H1 (cell line): Measurements from ENCODE around the gene MFGE8.

Source experiments
- CREB1 ChIP-seq: IDR thresholded peaks from 2 replicates; pipeline ENCODE4 v1.6.1; 2012; ENCODE audit warnings: inconsistent platforms
- EZH2 ChIP-seq: fragments of 200-600 bp; sonication (generic); IDR thresholded peaks from 2 replicates; pipeline ENCODE4 v1.7.1; 2012; ENCODE audit warnings: low read depth, mild to moderate bottlenecking, moderate library complexity, low read length, inconsistent platforms; ENCODE audit not compliant: severe bottlenecking
- PHF8 ChIP-seq: fragments of 200-600 bp; sonication (generic); conservative IDR thresholded peaks from 2 replicates; pipeline ENCODE4 v1.7.1; 2012; ENCODE audit warnings: low read depth, mild to moderate bottlenecking, inconsistent platforms, low read length, moderate library complexity
- POLR2A ChIP-seq, 2 experiments: IDR thresholded peaks; 1 replicate in 1 of 2; 2 replicates in 1 of 2; pipeline ENCODE4 v1.6.1; 2011; ENCODE audit warnings: low read depth in 2 of 2, low read length in 2 of 2, mild to moderate bottlenecking in 2 of 2; ENCODE audit errors: control extremely low read depth in 1 of 2
- RAD21 ChIP-seq, 2 experiments: IDR thresholded peaks in 1 of 2; conservative IDR thresholded peaks in 1 of 2; 2 replicates each; pipeline ENCODE4 v1.6.1; 2011; ENCODE audit warnings: low read depth in 2 of 2, low read length in 2 of 2, improper control_type of control experiment in 1 of 2, inconsistent platforms in 1 of 2, mild to moderate bottlenecking in 1 of 2, moderate library complexity in 1 of 2
- SAP30 ChIP-seq: fragments of 300-600 bp; sonication (generic); IDR thresholded peaks from 2 replicates; pipeline ENCODE4 v1.7.1; 2012; ENCODE audit warnings: low read length, moderate library complexity, mild to moderate bottlenecking, inconsistent platforms; ENCODE audit not compliant: insufficient read depth, insufficient replicate concordance
- SP2 ChIP-seq: IDR thresholded peaks from 2 replicates; pipeline ENCODE4 v1.6.1; 2012; ENCODE audit warnings: mild to moderate bottlenecking, low read length, inconsistent platforms
- SRF ChIP-seq: IDR thresholded peaks from 2 replicates; pipeline ENCODE4 v1.6.1; 2011; ENCODE audit warnings: mild to moderate bottlenecking, low read depth, low read length, moderate library complexity
- SUZ12 ChIP-seq: fragments of 200-600 bp; sonication (generic); IDR thresholded peaks from 2 replicates; pipeline ENCODE4 v1.6.1; 2012; ENCODE audit warnings: mild to moderate bottlenecking, inconsistent platforms, low read length, moderate library complexity, mixed read lengths
- TAF1 ChIP-seq: IDR thresholded peaks from 2 replicates; pipeline ENCODE4 v1.6.1; 2011; ENCODE audit warnings: mild to moderate bottlenecking, low read depth, low read length
- TCF12 ChIP-seq: IDR thresholded peaks from 2 replicates; pipeline ENCODE4 v1.6.1; 2011; ENCODE audit warnings: low read depth, mild to moderate bottlenecking, low read length
- TF ChIP-seq, protein P1 (sequence below), 3 experiments: IDR thresholded peaks; 1 replicate in 2 of 3; 2 replicates in 1 of 3; pipeline versions ENCODE4 v1.5.1 to v1.6.1; 2011; ENCODE audit warnings: low read length in 3 of 3, mild to moderate bottlenecking in 3 of 3, inconsistent platforms in 2 of 3, low read depth in 1 of 3, moderate library complexity in 1 of 3; ENCODE audit not compliant: insufficient read depth in 1 of 3; ENCODE audit errors: control extremely low read depth in 1 of 3
- TF ChIP-seq, protein P2 (sequence below): IDR thresholded peaks from 2 replicates; pipeline ENCODE4 v1.6.1; 2011; ENCODE audit warnings: low read length, improper control_type of control experiment

DNA sequence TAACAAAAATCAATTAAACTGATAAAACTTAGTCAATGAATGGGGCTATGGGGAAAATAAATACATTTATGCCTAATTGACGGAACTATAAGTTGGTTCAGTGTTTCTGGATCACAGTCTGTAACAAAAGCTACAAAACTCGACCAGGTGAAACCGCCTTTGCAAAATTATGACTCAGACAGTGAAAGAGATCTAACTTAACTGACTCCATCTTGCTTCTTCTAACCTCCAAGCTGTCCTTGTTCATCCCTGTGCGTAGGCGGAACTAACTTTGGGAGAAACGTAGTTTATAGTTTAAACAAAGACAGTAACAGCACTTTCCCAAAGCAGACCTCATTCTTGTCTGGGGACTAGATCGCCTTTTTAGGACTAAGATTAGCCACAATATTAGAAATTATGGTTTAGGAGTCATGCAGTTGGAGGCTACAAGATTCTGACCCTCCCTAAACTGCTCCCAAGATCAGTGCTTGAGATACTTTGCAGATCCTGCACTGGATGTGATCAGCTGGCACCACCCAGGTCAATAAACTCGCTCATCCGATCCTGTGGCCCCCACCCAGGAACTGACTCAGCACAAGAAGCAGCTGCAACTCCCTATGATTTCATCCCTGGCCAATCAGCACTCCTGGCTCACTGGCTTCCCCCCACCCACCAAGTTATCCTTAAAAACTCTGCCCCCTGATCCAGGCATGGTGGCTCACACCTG is 7.2 kb upstream of the MFGE8 start:
- TF ChIP-seq EZH2 = no peak
- TF ChIP-seq, protein P1, sequence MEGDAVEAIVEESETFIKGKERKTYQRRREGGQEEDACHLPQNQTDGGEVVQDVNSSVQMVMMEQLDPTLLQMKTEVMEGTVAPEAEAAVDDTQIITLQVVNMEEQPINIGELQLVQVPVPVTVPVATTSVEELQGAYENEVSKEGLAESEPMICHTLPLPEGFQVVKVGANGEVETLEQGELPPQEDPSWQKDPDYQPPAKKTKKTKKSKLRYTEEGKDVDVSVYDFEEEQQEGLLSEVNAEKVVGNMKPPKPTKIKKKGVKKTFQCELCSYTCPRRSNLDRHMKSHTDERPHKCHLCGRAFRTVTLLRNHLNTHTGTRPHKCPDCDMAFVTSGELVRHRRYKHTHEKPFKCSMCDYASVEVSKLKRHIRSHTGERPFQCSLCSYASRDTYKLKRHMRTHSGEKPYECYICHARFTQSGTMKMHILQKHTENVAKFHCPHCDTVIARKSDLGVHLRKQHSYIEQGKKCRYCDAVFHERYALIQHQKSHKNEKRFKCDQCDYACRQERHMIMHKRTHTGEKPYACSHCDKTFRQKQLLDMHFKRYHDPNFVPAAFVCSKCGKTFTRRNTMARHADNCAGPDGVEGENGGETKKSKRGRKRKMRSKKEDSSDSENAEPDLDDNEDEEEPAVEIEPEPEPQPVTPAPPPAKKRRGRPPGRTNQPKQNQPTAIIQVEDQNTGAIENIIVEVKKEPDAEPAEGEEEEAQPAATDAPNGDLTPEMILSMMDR (IDR thresholded peaks at IDR 0.05; ENCODE audit: control extremely low read depth in 1 of 3, insufficient read depth in 1 of 3, low read depth in 1 of 3, low read length in 3 of 3) = no peak
- TF ChIP-seq PHF8 = no peak
- no peak for TF ChIP-seq RAD21 (IDR thresholded peaks at IDR 0.05 in 1 of 2, conservative IDR thresholded peaks at IDR 0.05 in 1 of 2; ENCODE audit: low read depth in 2 of 2, low read length in 2 of 2)
- no peak for TF ChIP-seq TCF12
- TF ChIP-seq, protein P2, sequence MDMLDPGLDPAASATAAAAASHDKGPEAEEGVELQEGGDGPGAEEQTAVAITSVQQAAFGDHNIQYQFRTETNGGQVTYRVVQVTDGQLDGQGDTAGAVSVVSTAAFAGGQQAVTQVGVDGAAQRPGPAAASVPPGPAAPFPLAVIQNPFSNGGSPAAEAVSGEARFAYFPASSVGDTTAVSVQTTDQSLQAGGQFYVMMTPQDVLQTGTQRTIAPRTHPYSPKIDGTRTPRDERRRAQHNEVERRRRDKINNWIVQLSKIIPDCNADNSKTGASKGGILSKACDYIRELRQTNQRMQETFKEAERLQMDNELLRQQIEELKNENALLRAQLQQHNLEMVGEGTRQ = no peak
- no peak for TF ChIP-seq SP2
- no peak for TF ChIP-seq CREB1
- no peak for TF ChIP-seq POLR2A (IDR thresholded peaks at IDR 0.05; ENCODE audit: control extremely low read depth in 1 of 2, low read depth in 2 of 2, low read length in 2 of 2)
- TF ChIP-seq SRF = no peak
- TF ChIP-seq SAP30 = no peak
- TF ChIP-seq SUZ12 = no peak
- no peak for TF ChIP-seq TAF1
